Esophagus (tissue), 2 donors: ENCODE measurements around the gene SLC25A31. TPM values are rescaled to one million over a fixed set of nuclear protein-coding genes. Genes with fewer than 3 reads are reported as not detected.

Experiments used
- polyA plus RNA-seq, 2 donors: library from polyadenylated mRNA; stranded (reverse); fragments of 200-250 nt; gene quantifications; one replicate each; pipeline ENCODE4 v1.2.3, GENCODE V29; 2013
- donor health status: healthy with polysubstance abuse.
- donor health status: Bipolar disorder and iron deficiency.

Gene SLC25A31
- polyA plus RNA-seq, 2 donors, result not detected

Other genes with a start within 250 kb of the SLC25A31 start
- 1 to 10 TPM; 2.3 to 3.3 TPM for gene INTU, start 97.4 kb upstream of the SLC25A31 start, polyA plus RNA-seq
- gene HSPA4L, start 51.9 kb downstream of the SLC25A31 start, polyA plus RNA-seq, result 10 to 100 TPM in 1 of 2 donors, 1 to 10 TPM in 1; 4.4 to 11.6 TPM
- 1 to 10 TPM; 4.0 to 6.1 TPM for gene PLK4, start 150.5 kb downstream of the SLC25A31 start, polyA plus RNA-seq
- 10 to 100 TPM in 1 of 2 donors, 1 to 10 TPM in 1; 7.6 to 10.5 TPM for gene MFSD8, start 234.8 kb downstream of the SLC25A31 start, polyA plus RNA-seq
- 1 to 10 TPM; 2.4 to 2.6 TPM for gene ABHD18, start 235.0 kb downstream of the SLC25A31 start, polyA plus RNA-seq